ENCODE results near the gene WASL. TPM values are rescaled to one million over a fixed set of nuclear protein-coding genes. Genes with fewer than 3 reads are reported as not detected.

The WASL gene
- total RNA-seq, 2 experiments from 2014 or later = 5.8 to 5.9 TPM

GRCh38 chr7:123658023-123658422 is 90.8 kb downstream of the WASL start:
- CTCF ChIA-PET = interaction anchor here (0.6 kb wide), 1 partner anchor 75 kb away, joined by 3 read pairs; no protein-coding TSS in a partner anchor
- Mint-ChIP-seq H3K27me3 (peaks cover 12% of the 10 kb centered on the region), H3K4me3 (no peak overlapping the region), H3K9me3 (no peaks in the 10 kb centered on the region), H3K4me1 (ENCODE audit: low read depth) (no peaks in the 10 kb centered on the region), H3K27ac (no peak overlapping the region), H3K36me3 (ENCODE audit: low read depth) (no peaks in the 10 kb centered on the region)
- intact Hi-C loops (cut with micrococcal nuclease) = no loop called here
- ATAC-seq = no peak
- no peak for DNase-seq
- no peak for TF ChIP-seq CTCF (IDR thresholded peaks at IDR 0.05)
- POLR2A ChIA-PET = no interaction called here

- no peak overlapping the region for H3K27ac Mint-ChIP-seq
- H3K36me3 Mint-ChIP-seq (ENCODE audit: low read depth) = no peaks in the 10 kb centered on the region
- no peaks in the 10 kb centered on the region for H3K4me1 Mint-ChIP-seq (ENCODE audit: low read depth)
- intact Hi-C loops (cut with micrococcal nuclease) = no loop called here
- no peak for ATAC-seq
- ChIA-PET POLR2A (no interaction called here), CTCF (no interaction called here)
- TF ChIP-seq CTCF (IDR thresholded peaks at IDR 0.05) = no peak
- no peak for DNase-seq
- no peaks in the 10 kb centered on the region for H3K9me3 Mint-ChIP-seq
- H3K27me3 Mint-ChIP-seq = peaks cover 10% of the 10 kb centered on the region
- H3K4me3 Mint-ChIP-seq = no peak overlapping the region
These were observed 91.5 kb downstream of the WASL start for GRCh38 chr7:123657304-123657685.

GRCh38 chr7:123656544-123657303 is 92.1 kb downstream of the WASL start:
- POLR2A ChIA-PET = no interaction called here
- Mint-ChIP-seq H3K27me3 (peaks cover 7% of the 10 kb centered on the region), H3K4me1 (ENCODE audit: low read depth) (no peaks in the 10 kb centered on the region), H3K9me3 (no peaks in the 10 kb centered on the region), H3K27ac (no peak overlapping the region), H3K4me3 (no peak overlapping the region), H3K36me3 (ENCODE audit: low read depth) (no peaks in the 10 kb centered on the region)
- ATAC-seq (no peak), DNase-seq (no peak)
- no peak for TF ChIP-seq CTCF (IDR thresholded peaks at IDR 0.05)
- intact Hi-C loops (cut with micrococcal nuclease) = no loop called here
- CTCF ChIA-PET = interaction anchor here (1.3 kb wide), 1 partner anchor 32 kb away, joined by 6 read pairs; no protein-coding TSS in a partner anchor

GRCh38 chr7:123655614-123656013 is 93.2 kb downstream of the WASL start, which contains the start of gene LMOD2:
TSS of gene LMOD2 (plus strand) at chr7:123655866. CDS start at chr7:123655964, 98 bp downstream.
- intact Hi-C loops (cut with micrococcal nuclease) = no loop called here
- H3K27ac Mint-ChIP-seq = no peak within 1 kb of the TSS

More at GRCh38 chr7:123655614-123656013, 93.2 kb downstream of the WASL start, which contains the start of gene LMOD2:
- Mint-ChIP-seq H3K27me3 (peaks cover 9% of the 10 kb centered on the region), H3K4me3 (no peak within 1 kb of the TSS), H3K36me3 (ENCODE audit: low read depth) (no peaks in the 10 kb centered on the region), H3K9me3 (no peaks in the 10 kb centered on the region), H3K4me1 (ENCODE audit: low read depth) (no peaks in the 10 kb centered on the region)
- TF ChIP-seq CTCF (IDR thresholded peaks at IDR 0.05) = no peak
- ChIA-PET POLR2A (no interaction called here), CTCF (interaction anchor here (1.3 kb wide), 1 partner anchor 31 kb away, joined by 6 read pairs; no protein-coding TSS in a partner anchor)
- DNase-seq = no peak
- no peak for ATAC-seq

All from activated CD8-positive, alpha-beta T cell treated with anti-CD3 and anti-CD28 coated beads for 36 hours (primary cell).